Right lobe of liver (tissue), 4 donors: ENCODE results near the gene IL31RA.

Experiments
- CTCF ChIP-seq, 4 donors: fragments of 200-600 bp in 3 of 4; fragments of 450-650 bp in 1 of 4; IDR thresholded peaks; one replicate each; pipeline versions ENCODE4 v1.5.1 to v1.8.0; 2016 to 2022; ENCODE audit warnings: antibody characterized with exemption in 4 of 4, mild to moderate bottlenecking in 2 of 4
- POLR2A ChIP-seq: fragments of 450-650 bp; IDR thresholded peaks from one replicate; pipeline ENCODE4 v1.6.1; 2017; ENCODE audit warnings: antibody characterized with exemption, mild to moderate bottlenecking
- donor health status: DM: no; HTN: no; CAD: no.
- donor health status: DM: no; HTN: no; CAD: no.
- donor health status: DM: no; HTN: yes; CAD: no.

DNA sequence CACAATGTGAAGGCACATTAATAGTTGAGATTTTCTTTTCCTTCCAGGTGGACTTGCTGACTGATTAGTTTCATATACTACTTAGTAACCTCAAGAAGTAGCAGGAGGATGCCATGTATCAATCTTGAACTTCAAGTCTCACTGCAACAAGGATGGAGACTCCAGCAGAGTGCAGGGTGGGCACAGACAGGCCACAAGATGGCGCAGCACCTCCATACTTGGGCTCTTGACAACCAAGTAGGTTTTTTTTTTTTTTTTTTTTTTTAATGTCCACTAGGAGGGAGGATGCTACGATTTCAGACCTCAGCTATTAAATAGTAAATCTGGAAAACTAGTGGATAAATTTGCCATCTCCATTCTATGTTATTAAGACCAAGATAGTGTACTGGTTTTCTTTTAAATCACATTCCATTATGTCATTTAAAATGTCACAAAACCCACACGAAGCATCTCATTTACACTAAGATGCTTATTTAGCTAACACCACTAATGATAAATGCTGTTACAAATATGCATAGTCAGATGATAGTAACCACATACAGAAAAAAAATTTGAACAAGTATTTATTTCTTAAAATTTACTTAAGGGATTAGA, 85.0 kb downstream of the IL31RA start:
- peak; percentile 61 to 78 (median 72) for TF ChIP-seq CTCF (IDR thresholded peaks at IDR 0.05)
- TF ChIP-seq POLR2A = no peak
